Nephron (organoid): Measurements from ENCODE around the gene ZNF813.
A peak's percentile ranks its signal among the peaks of the same experiment; 100 is the strongest.
"Not testable (repeated sequence)": the region's sequence is repeated elsewhere in the genome, so short reads cannot be mapped to it uniquely, and the experiment has no call there.

Experiments
- H3K27ac Mint-ChIP-seq, 3 experiments: 2 replicates each; pipeline ENCODE4 v1.8.0; 2020; ENCODE audit warnings: mixed read lengths in 3 of 3, mild to moderate bottlenecking in 2 of 3, moderate library complexity in 1 of 3
- H3K27me3 Mint-ChIP-seq: 2 replicates; pipeline ENCODE4 v1.8.0; 2021; ENCODE audit warnings: low read depth, mild to moderate bottlenecking, moderate library complexity, mixed read lengths
- H3K36me3 Mint-ChIP-seq: 2 replicates; pipeline ENCODE4 v1.8.0; 2020; ENCODE audit warnings: low read depth, mixed read lengths
- H3K4me1 Mint-ChIP-seq: 2 replicates; pipeline ENCODE4 v1.8.0; 2020; ENCODE audit warnings: mixed read lengths
- H3K4me3 Mint-ChIP-seq, 3 experiments: 2 replicates each; pipeline ENCODE4 v1.8.0; 2020; ENCODE audit warnings: mild to moderate bottlenecking in 3 of 3, mixed read lengths in 3 of 3, moderate library complexity in 2 of 3
- H3K9me3 Mint-ChIP-seq: 2 replicates; pipeline ENCODE4 v1.8.0; 2020; ENCODE audit warnings: mixed read lengths
- TF ChIP-seq, protein P1 (sequence below), 3 experiments: fragments of 200-600 bp; sonication (generic); IDR thresholded peaks; one replicate each; pipeline ENCODE4 v1.5.0; 2021; ENCODE audit warnings: antibody characterized with exemption in 3 of 3; ENCODE audit not compliant: unreplicated experiment in 3 of 3

The ZNF813 gene

DNA sequence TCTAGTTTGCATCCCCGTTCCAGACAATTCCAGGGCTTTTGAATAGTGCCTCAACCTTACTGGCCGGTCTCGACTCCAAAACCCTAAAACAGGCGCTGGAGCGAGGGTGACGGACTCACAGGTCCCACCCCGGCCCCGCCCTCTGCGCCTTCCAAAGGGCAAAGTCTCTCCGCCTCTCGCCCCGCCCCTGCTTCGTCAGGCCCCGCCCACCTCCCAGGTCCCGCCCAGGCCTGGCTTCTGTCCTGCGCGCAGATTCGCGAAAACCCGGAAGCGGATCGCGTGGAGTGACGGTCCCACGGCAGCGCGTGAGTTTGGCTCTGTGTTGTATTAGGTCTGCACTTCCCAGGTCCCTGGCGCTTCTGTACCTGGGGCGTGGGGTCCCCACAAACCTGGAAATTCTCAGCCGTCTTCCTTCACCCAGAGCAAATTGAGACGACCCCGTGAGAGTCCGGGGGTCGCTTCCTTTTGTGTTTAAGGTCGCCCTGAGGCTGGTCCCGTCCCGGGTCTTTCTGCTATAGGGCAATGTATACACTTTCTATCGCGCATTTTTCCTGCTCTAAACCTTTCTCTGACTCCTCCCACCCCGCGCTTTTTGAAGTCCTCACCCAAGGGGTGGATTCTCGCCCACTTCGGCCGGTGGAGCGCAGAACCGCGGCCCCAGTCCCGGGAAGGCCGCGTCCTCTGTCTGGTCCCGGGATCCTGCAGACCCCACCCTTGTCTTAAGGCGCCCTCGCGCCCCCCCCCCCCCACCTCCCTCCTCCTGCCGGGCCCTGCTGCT lies at the start of gene ZNF813:
Gene ZNF813, plus strand, starts transcription at position 249 of the 778 bp plus-strand sequence. CDS start 16,090 bp downstream, outside the sequence.
- H3K36me3 Mint-ChIP-seq = peaks cover 22% of the 10 kb centered on the region
- H3K4me1 Mint-ChIP-seq = peaks cover 24% of the 10 kb centered on the region
- TF ChIP-seq, protein P1, sequence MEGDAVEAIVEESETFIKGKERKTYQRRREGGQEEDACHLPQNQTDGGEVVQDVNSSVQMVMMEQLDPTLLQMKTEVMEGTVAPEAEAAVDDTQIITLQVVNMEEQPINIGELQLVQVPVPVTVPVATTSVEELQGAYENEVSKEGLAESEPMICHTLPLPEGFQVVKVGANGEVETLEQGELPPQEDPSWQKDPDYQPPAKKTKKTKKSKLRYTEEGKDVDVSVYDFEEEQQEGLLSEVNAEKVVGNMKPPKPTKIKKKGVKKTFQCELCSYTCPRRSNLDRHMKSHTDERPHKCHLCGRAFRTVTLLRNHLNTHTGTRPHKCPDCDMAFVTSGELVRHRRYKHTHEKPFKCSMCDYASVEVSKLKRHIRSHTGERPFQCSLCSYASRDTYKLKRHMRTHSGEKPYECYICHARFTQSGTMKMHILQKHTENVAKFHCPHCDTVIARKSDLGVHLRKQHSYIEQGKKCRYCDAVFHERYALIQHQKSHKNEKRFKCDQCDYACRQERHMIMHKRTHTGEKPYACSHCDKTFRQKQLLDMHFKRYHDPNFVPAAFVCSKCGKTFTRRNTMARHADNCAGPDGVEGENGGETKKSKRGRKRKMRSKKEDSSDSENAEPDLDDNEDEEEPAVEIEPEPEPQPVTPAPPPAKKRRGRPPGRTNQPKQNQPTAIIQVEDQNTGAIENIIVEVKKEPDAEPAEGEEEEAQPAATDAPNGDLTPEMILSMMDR (IDR thresholded peaks at IDR 0.05; ENCODE audit: unreplicated experiment in 3 of 3) = no peak
- H3K27me3 Mint-ChIP-seq = no peaks in the 10 kb centered on the region
- H3K4me3 Mint-ChIP-seq = peak within 1 kb of the TSS; percentile 96 to 99 (median 97)
- H3K9me3 Mint-ChIP-seq = peaks cover 9% of the 10 kb centered on the region
- H3K27ac Mint-ChIP-seq = peak within 1 kb of the TSS; percentile 75 to 97 (median 92)

DNA sequence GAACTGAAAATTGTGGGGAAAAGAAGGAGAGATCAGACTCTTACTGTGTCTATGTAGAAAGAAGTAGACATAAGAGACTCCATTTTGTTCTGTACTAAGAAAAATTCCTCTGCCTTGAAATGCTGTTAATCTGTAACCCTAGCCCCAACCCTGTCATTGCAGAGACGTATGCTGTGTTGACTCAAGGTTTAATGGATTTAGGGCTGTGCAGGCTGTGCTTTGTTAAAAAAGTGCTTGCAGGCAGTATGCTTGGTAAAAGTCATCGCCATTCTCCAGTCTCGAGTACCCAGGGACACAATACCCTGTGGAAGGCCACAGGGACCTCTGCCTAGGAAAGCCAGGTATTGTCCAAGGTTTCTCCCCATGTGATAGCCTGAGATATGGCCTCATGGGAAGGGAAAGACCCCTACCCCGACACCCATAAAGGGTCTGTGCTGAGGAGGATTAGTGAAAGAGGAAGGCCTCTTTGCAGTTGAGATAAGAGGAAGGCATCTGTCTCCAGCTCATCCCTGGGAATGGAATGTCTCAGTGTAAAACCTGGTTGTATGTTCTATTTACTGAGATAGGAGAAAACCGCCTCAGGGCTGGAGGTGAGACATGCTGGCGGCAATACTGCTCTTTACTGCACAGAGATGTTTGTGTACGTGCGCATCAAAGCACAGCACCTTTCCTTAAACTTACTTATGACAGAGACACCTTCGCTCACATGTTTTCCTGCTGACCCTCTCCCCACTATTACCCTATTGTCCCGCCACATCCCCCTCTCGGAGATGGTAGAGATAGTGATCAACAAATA lies 46.8 kb upstream of the ZNF813 start:
- peak overlapping the region in 2 of 3 experiments; percentile 65 to 89 for H3K27ac Mint-ChIP-seq

DNA sequence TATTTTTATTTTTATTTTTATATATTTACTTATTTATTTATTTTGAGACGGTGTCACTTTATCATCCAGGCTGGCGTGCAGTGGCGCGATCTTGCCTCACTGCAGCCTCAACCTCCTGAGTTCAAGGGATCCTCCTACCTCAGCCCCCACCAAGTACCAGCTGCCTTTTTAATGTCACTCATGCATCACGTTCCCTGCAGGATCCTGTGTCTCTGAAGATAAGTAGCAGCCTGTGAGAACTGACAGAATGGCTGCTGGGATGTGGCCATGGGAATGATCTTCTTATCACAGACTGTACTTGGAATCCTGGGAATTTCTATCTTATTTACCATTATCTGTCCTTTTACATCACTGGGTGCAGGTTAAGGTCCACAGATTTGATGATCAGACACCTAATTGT lies 45.0 kb upstream of the ZNF813 start:
- Mint-ChIP-seq H3K9me3 (peaks cover 2% of the 10 kb centered on the region), H3K27ac (no peak overlapping the region), H3K36me3 (peaks cover 7% of the 10 kb centered on the region), H3K4me1 (no peaks in the 10 kb centered on the region), H3K4me3 (no peak overlapping the region), H3K27me3 (peaks cover 3% of the 10 kb centered on the region)
- TF ChIP-seq, protein P1 (IDR thresholded peaks at IDR 0.05; ENCODE audit: unreplicated experiment in 3 of 3) = no peak

More for the DNA sequence above, 46.8 kb upstream of the ZNF813 start:
- not testable (repeated sequence) for H3K9me3 Mint-ChIP-seq, H3K4me1 Mint-ChIP-seq, H3K27me3 Mint-ChIP-seq, H3K4me3 Mint-ChIP-seq
- H3K36me3 Mint-ChIP-seq = peaks cover 16% of the 10 kb centered on the region

DNA sequence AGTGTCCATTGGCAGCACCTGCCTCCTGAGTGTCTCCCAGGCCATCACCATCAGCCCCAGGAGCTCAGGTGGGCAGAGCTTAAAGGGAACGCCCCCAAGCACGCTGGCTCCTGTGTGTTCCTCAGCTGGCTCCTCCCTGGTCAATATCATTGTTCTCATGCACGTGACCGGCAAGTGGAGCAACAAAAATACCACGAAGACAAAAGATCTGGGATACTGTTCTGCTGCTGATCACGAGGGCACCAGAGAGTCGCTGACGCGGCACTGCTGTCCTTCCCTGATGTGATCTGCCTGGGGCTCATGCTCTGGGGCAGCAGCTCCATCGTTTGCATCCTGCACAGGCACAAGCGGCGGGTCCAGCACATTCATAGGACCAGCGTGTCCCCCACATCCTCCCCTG lies 44.5 kb upstream of the ZNF813 start:
- not testable (repeated sequence) for H3K27me3 Mint-ChIP-seq, H3K4me1 Mint-ChIP-seq, H3K27ac Mint-ChIP-seq, H3K4me3 Mint-ChIP-seq, H3K36me3 Mint-ChIP-seq, H3K9me3 Mint-ChIP-seq

DNA sequence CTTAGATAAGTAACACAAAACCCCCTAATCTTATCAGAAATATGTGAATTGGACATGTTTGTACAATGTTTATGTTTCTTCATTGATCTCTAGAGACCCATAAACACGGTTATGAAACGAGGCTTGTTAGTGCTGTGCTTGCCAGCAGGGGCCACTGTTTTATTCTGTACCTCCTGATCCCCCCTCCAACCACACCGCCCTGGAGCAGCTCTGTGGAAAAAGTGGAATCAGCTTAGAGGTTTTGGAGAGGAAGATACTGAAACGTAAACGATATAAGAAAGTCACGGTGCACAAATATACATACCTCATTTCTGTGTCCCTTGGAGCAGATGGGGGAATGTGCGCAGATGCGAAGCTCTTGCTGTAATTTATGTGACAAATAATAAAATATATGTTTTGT lies 43.9 kb upstream of the ZNF813 start:
- not testable (repeated sequence) for H3K27ac Mint-ChIP-seq, H3K9me3 Mint-ChIP-seq, H3K27me3 Mint-ChIP-seq, H3K4me1 Mint-ChIP-seq, H3K4me3 Mint-ChIP-seq, H3K36me3 Mint-ChIP-seq
- TF ChIP-seq, protein P1 (IDR thresholded peaks at IDR 0.05; ENCODE audit: unreplicated experiment in 3 of 3) = peak in 2 of 3 experiments; percentile 12 to 26

DNA sequence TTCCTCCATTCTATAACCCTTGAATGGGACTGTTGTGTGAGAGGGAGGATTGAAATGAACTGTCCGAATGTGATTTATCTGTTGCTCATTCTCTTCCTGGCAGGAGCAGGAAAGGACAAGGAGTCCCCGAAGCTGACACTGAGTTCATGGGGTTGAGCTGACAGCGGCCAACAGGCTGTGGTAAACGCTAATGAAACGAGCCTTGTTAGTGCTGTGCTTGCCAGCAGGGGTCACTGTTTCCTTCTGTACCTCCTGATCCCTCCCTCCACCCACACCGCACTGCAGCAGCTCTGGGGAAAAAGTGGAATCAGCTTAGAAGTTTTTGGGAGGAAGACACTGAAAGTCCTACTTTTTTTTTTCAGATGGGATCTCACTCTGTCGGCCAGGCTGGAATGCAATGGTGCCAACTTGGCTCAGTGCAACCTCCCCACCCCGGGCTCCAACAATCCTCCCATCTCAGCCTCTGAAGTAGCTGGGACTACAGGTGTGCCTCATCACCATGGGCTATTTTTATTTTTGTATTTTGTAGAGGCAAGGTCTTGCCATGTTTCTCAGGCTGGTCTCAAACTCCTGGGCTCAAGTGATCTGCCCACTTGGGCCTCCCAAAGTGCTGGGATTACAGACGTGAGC lies 42.5 kb upstream of the ZNF813 start:
- H3K4me1 Mint-ChIP-seq = no peaks in the 10 kb centered on the region
- peak overlapping the region in 1 of 3 experiments; percentile 34 for H3K4me3 Mint-ChIP-seq
- no peaks in the 10 kb centered on the region for H3K36me3 Mint-ChIP-seq
- TF ChIP-seq, protein P1 (IDR thresholded peaks at IDR 0.05; ENCODE audit: unreplicated experiment in 3 of 3) = peak; percentile 75 to 84 (median 80)
- no peaks in the 10 kb centered on the region for H3K9me3 Mint-ChIP-seq
- H3K27me3 Mint-ChIP-seq = peaks cover 3% of the 10 kb centered on the region
- peak overlapping the region in 1 of 3 experiments; percentile 54 for H3K27ac Mint-ChIP-seq
